ENCODE results near the gene CCT4. TPM values are rescaled to one million over a fixed set of nuclear protein-coding genes. Genes with fewer than 3 reads are reported as not detected.
A peak's percentile ranks its signal among the peaks of the same experiment; 100 is the strongest.

CCT4 gene, protein sequence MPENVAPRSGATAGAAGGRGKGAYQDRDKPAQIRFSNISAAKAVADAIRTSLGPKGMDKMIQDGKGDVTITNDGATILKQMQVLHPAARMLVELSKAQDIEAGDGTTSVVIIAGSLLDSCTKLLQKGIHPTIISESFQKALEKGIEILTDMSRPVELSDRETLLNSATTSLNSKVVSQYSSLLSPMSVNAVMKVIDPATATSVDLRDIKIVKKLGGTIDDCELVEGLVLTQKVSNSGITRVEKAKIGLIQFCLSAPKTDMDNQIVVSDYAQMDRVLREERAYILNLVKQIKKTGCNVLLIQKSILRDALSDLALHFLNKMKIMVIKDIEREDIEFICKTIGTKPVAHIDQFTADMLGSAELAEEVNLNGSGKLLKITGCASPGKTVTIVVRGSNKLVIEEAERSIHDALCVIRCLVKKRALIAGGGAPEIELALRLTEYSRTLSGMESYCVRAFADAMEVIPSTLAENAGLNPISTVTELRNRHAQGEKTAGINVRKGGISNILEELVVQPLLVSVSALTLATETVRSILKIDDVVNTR
- 116 and 117 TPM in 2 replicates for total RNA-seq

DNA sequence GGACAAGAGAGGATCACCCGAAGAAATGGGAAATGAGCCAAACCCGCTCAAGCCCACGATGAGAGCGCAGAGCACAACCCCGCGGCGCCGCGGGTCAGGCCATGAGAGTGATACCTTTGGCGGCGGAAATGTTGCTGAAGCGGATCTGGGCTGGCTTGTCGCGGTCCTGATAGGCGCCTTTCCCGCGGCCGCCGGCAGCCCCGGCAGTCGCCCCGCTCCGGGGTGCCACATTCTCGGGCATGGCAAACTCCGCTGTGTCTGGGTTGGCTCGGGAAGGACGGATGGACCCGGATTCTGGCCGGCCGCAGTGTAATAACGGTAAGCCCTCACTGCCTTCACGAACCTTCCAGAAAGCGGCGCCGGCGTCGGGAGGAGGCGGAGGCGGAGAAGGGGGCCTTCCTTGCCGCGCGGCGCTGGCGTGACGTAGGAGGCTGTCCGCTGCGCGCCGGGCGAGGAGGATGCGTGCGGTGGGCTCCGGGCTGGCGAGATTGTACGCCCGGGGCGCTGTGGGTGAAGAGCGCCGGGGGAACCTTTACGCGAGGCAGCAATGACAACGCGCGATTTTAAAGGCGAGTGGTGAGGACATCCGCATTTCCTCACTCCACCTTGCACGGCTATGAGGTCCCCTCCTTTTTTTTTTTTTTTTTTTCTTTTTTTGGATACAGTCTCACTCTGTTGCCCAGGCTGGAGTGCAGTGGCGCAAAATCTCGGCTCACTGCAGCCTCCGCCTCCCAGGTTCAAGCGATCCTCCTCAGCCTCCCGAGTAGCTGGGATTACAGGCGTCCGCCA lies at the start of gene CCT4:
CCT4 (minus strand) TSS at position 390 of the 789 bp plus-strand sequence; CDS start at position 241, 149 bp downstream.
- Histone ChIP-seq H3K9me3 (ENCODE audit: low read depth, low read length) (no peaks in the 10 kb centered on the region), H3K36me3 (ENCODE audit: insufficient read depth, low read length) (peaks cover 17% of the 10 kb centered on the region), H3K27me3 (ENCODE audit: insufficient read depth, low read length) (no peaks in the 10 kb centered on the region), H2AFZ (ENCODE audit: low read length) (peak within 1 kb of the TSS; percentile 94), H4K20me1 (ENCODE audit: insufficient read depth, low read length) (peaks cover 38% of the 10 kb centered on the region), H3K4me1 (ENCODE audit: insufficient read depth, low read length) (peaks cover 8% of the 10 kb centered on the region), H3K27ac (ENCODE audit: low read depth, low read length) (peak within 1 kb of the TSS; percentile 99), H3K4me3 (ENCODE audit: insufficient read depth, low read length) (peak within 1 kb of the TSS; percentile 100), H3K79me2 (ENCODE audit: insufficient read depth, low read length) (peaks cover 48% of the 10 kb centered on the region), H3K4me2 (ENCODE audit: insufficient read depth, low read length) (peak within 1 kb of the TSS; percentile 91)
- peak; percentile 89 for DNase-seq (ENCODE audit: insufficient read length, low spot score, missing footprints)
- TF ChIP-seq, protein P1, sequence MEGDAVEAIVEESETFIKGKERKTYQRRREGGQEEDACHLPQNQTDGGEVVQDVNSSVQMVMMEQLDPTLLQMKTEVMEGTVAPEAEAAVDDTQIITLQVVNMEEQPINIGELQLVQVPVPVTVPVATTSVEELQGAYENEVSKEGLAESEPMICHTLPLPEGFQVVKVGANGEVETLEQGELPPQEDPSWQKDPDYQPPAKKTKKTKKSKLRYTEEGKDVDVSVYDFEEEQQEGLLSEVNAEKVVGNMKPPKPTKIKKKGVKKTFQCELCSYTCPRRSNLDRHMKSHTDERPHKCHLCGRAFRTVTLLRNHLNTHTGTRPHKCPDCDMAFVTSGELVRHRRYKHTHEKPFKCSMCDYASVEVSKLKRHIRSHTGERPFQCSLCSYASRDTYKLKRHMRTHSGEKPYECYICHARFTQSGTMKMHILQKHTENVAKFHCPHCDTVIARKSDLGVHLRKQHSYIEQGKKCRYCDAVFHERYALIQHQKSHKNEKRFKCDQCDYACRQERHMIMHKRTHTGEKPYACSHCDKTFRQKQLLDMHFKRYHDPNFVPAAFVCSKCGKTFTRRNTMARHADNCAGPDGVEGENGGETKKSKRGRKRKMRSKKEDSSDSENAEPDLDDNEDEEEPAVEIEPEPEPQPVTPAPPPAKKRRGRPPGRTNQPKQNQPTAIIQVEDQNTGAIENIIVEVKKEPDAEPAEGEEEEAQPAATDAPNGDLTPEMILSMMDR (IDR thresholded peaks at IDR 0.05; ENCODE audit: extremely low read depth, low read depth, low read length): no peak

- Histone ChIP-seq H4K20me1 (ENCODE audit: insufficient read depth, low read length) (no peaks in the 10 kb centered on the region), H2AFZ (ENCODE audit: low read length) (no peak overlapping the region), H3K27me3 (ENCODE audit: insufficient read depth, low read length) (no peaks in the 10 kb centered on the region), H3K4me1 (ENCODE audit: insufficient read depth, low read length) (no peaks in the 10 kb centered on the region), H3K4me3 (ENCODE audit: insufficient read depth, low read length) (no peak overlapping the region), H3K27ac (ENCODE audit: low read depth, low read length) (no peak overlapping the region), H3K9me3 (ENCODE audit: low read depth, low read length) (no peaks in the 10 kb centered on the region), H3K4me2 (ENCODE audit: insufficient read depth, low read length) (no peak overlapping the region), H3K36me3 (ENCODE audit: insufficient read depth, low read length) (no peaks in the 10 kb centered on the region), H3K79me2 (ENCODE audit: insufficient read depth, low read length) (no peaks in the 10 kb centered on the region)
- TF ChIP-seq, protein P1 (IDR thresholded peaks at IDR 0.05; ENCODE audit: extremely low read depth, low read depth, low read length): no peak
- no peak for DNase-seq (ENCODE audit: insufficient read length, low spot score, missing footprints)
Observed at GRCh38 chr2:61937886-61938285, 49.4 kb upstream of the CCT4 start.

- TF ChIP-seq, protein P1 (IDR thresholded peaks at IDR 0.05; ENCODE audit: extremely low read depth, low read depth, low read length): no peak
- Histone ChIP-seq H3K27me3 (ENCODE audit: insufficient read depth, low read length) (no peaks in the 10 kb centered on the region), H2AFZ (ENCODE audit: low read length) (no peak overlapping the region), H3K4me3 (ENCODE audit: insufficient read depth, low read length) (no peak overlapping the region), H3K9me3 (ENCODE audit: low read depth, low read length) (no peaks in the 10 kb centered on the region), H3K27ac (ENCODE audit: low read depth, low read length) (no peak overlapping the region), H4K20me1 (ENCODE audit: insufficient read depth, low read length) (no peaks in the 10 kb centered on the region), H3K36me3 (ENCODE audit: insufficient read depth, low read length) (no peaks in the 10 kb centered on the region), H3K79me2 (ENCODE audit: insufficient read depth, low read length) (peaks cover 3% of the 10 kb centered on the region), H3K4me2 (ENCODE audit: insufficient read depth, low read length) (no peak overlapping the region), H3K4me1 (ENCODE audit: insufficient read depth, low read length) (no peaks in the 10 kb centered on the region)
- DNase-seq (ENCODE audit: insufficient read length, low spot score, missing footprints): no peak
Observed at GRCh38 chr2:61937098-61937497, 48.6 kb upstream of the CCT4 start.
